ENCODE results near the gene PLA2G4E.

PLA2G4E gene

GRCh38 chr15:41955807-41956525 is 64.9 kb downstream of the PLA2G4E start:
- DNase-seq (ENCODE audit: low spot score), result no peak

- DNase-seq (ENCODE audit: low spot score), result no peak
These were observed 65.7 kb downstream of the PLA2G4E start for GRCh38 chr15:41955100-41955499.

GRCh38 chr15:41954036-41954435 is 66.8 kb downstream of the PLA2G4E start:
- no peak for DNase-seq (ENCODE audit: low spot score)

- no peak for DNase-seq (ENCODE audit: low spot score)
These were observed 68.8 kb downstream of the PLA2G4E start for GRCh38 chr15:41952013-41952563.

- DNase-seq (ENCODE audit: low spot score), result no peak
These were observed 69.3 kb downstream of the PLA2G4E start for GRCh38 chr15:41951571-41951970.

GRCh38 chr15:41950489-41950888 is 70.4 kb downstream of the PLA2G4E start:
- no peak for DNase-seq (ENCODE audit: low spot score)

GRCh38 chr15:41950127-41950483 is 70.7 kb downstream of the PLA2G4E start:
- DNase-seq (ENCODE audit: low spot score), result no peak

- no peak for DNase-seq (ENCODE audit: low spot score)
These were observed 71.3 kb downstream of the PLA2G4E start for GRCh38 chr15:41949401-41950126.

GRCh38 chr15:41948490-41948889 is 72.4 kb downstream of the PLA2G4E start:
- DNase-seq (ENCODE audit: low spot score), result no peak

- DNase-seq (ENCODE audit: low spot score), result no peak
These were observed 73.9 kb downstream of the PLA2G4E start for GRCh38 chr15:41946970-41947369.

- DNase-seq (ENCODE audit: low spot score), result no peak
These were observed 75.1 kb downstream of the PLA2G4E start for GRCh38 chr15:41945731-41946130.

GRCh38 chr15:41945221-41945620 is 75.6 kb downstream of the PLA2G4E start:
- DNase-seq (ENCODE audit: low spot score), result no peak

- DNase-seq (ENCODE audit: low spot score), result no peak
These were observed 76.4 kb downstream of the PLA2G4E start for GRCh38 chr15:41944313-41944940.

- no peak for DNase-seq (ENCODE audit: low spot score)
These were observed 77.1 kb downstream of the PLA2G4E start for GRCh38 chr15:41943543-41944312.

- no peak for DNase-seq (ENCODE audit: low spot score)
These were observed 78.0 kb downstream of the PLA2G4E start for GRCh38 chr15:41942886-41943285.

GRCh38 chr15:41941644-41942415 is 79.0 kb downstream of the PLA2G4E start:
- DNase-seq (ENCODE audit: low spot score), result no peak

GRCh38 chr15:41940441-41940857 is 80.4 kb downstream of the PLA2G4E start:
- no peak for DNase-seq (ENCODE audit: low spot score)

GRCh38 chr15:41939986-41940385 is 80.9 kb downstream of the PLA2G4E start:
- DNase-seq (ENCODE audit: low spot score), result no peak

GRCh38 chr15:41937568-41937923 is 83.3 kb downstream of the PLA2G4E start:
- no peak for DNase-seq (ENCODE audit: low spot score)

GRCh38 chr15:41936649-41937567 is 83.9 kb downstream of the PLA2G4E start:
- DNase-seq (ENCODE audit: low spot score), result peak; percentile 75
